ENCODE measurements around the gene CHD9NB. TPM values are rescaled to one million over a fixed set of nuclear protein-coding genes. Genes with fewer than 3 reads are reported as not detected.

The CHD9NB gene
- total and polyA plus RNA-seq, 9 of the 15 experiments (the other 6 are each of a cell fraction or from before 2014, with no cell fraction given): 0.06 to 0.10 (median 0.07) TPM; not detected in 6

DNA sequence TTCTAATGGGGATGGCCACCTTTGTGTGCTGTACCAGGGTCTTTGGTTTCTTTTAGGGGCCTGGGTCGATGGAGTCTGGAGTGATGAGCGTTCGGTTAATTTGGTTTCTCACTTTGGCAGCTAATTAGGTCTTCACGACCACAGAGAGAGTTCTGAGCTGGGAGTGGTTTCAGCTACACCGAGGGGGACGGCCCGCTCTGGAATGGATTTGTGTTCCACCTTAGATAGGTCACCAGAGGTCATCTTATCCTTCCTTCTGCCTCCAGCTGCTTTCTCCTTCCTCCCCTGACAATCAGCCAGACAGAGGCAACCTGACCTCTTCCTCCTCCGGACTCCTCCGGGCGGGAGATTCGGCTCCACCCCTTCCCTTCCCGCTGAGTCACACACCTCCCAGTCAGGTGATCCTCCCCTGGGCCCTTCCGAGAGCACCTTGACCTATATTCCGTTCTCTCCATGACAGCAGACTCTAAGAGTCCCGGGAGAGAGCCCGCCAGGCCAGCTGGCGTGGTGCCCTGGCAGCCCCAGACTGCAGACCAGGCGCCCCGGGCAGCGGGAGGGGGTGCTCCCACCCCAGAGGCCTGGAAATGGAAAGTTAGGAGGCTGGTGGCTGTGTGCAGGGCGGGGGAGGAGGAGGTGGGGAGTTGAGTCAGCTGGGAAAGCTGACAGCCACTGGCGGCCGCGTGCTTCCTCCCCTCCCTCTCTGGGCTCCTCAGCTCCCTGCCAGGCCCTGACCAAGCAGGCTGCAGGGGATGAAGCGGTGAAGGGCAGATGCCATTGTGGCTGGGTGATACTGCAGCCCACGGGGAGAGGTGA is 46.8 kb upstream of the CHD9NB start (continued):
- TF ChIP-seq, protein P1, sequence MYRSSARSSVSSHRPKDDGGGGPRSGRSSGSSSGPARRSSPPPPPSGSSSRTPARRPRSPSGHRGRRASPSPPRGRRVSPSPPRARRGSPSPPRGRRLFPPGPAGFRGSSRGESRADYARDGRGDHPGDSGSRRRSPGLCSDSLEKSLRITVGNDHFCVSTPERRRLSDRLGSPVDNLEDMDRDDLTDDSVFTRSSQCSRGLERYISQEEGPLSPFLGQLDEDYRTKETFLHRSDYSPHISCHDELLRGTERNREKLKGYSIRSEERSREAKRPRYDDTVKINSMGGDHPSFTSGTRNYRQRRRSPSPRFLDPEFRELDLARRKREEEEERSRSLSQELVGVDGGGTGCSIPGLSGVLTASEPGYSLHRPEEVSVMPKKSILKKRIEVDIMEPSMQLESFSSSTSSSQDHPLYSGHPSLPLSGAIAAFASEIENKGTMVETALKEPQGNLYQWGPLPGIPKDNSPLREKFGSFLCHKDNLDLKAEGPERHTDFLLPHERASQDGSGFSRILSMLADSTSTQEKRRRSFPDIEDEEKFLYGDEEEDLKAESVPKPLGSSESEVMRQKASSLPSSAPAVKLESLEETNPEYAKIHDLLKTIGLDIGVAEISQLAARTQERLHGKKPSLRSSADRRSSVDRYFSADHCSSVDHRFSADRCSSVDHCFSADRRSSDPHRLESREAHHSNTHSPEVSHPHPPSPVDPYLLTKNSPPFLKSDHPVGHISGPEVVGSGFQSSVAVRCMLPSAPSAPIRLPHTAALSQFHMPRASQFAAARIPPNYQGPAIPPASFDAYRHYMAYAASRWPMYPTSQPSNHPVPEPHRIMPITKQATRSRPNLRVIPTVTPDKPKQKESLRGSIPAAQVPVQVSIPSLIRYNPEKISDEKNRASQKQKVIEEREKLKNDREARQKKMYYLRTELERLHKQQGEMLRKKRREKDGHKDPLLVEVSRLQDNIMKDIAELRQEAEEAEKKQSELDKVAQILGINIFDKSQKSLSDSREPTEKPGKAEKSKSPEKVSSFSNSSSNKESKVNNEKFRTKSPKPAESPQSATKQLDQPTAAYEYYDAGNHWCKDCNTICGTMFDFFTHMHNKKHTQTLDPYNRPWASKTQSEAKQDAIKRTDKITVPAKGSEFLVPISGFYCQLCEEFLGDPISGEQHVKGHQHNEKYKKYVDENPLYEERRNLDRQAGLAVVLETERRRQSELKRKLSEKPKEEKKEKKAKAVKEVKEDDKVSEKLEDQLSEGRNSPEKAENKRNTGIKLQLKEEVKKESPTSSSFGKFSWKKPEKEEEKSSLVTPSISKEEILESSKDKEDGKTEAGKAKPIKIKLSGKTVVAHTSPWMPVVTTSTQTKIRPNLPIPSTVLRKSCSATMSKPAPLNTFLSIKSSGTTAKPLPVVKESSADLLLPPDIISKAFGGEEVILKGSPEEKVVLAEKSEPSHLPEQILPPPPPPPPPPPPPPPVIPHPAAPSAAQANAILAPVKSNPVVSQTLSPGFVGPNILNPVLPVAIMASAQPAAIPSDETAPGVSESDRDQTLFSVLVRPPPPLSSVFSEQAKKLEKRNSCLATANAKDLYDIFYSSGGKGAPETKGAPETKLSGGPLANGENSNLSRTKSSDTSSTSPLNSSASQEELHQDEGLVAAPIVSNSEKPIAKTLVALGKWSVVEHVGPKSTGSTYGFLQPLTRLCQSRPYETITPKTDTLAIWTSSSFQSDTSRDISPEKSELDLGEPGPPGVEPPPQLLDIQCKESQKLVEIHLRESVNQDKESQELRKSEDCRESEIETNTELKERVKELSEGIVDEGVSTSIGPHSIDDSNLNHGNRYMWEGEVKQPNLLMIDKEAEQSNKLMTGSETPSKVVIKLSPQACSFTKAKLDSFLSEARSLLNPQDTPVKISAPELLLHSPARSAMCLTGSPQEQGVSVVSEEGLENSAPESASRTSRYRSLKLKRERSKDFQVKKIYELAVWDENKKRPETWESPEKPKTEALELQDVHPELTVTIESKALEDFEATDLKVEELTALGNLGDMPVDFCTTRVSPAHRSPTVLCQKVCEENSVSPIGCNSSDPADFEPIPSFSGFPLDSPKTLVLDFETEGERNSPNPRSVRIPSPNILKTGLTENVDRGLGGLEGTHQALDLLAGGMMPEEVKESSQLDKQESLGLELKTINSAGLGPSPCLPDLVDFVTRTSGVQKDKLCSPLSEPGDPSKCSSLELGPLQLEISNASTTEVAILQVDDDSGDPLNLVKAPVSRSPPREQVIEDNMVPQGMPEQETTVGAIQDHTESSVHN (IDR thresholded peaks at IDR 0.05; ENCODE audit: borderline replicate concordance in 1 of 2, low read depth in 1 of 2): peak in 1 of 2 experiments; percentile 94; a peak in 2 of 4 replicates
- TF ChIP-seq PML (IDR thresholded peaks at IDR 0.05; ENCODE audit: low read length) (no peak; the same call in 1 of the 2 replicates), ZC3H4 (CRISPR knock-in tag; IDR thresholded peaks at IDR 0.05; ENCODE audit: borderline replicate concordance) (no peak), E2F3 (CRISPR knock-in tag; IDR thresholded peaks at IDR 0.05) (peak; percentile 53; the same call in 1 of the 2 replicates), ZNF197 (CRISPR knock-in tag; IDR thresholded peaks at IDR 0.05; ENCODE audit: low read depth) (no peak), TARDBP (IDR thresholded peaks at IDR 0.05) (no peak), NFE2 (IDR thresholded peaks at IDR 0.05; ENCODE audit: low read depth) (peak; percentile 93), OTX1 (CRISPR knock-in tag; IDR thresholded peaks at IDR 0.05) (no peak), SAFB (IDR thresholded peaks at IDR 0.05; ENCODE audit: borderline replicate concordance, low read depth, low read length) (no peak), ZNF551 (CRISPR knock-in tag; IDR thresholded peaks at IDR 0.05) (no peak), DPF2 (IDR thresholded peaks at IDR 0.05) (peak; percentile 74; the same call in 1 of the 2 replicates), ARID2 (IDR thresholded peaks at IDR 0.05) (no peak), HOXB6 (CRISPR knock-in tag; IDR thresholded peaks at IDR 0.05; ENCODE audit: borderline replicate concordance) (no peak), LARP7 (IDR thresholded peaks at IDR 0.05) (no peak), FIP1L1 (IDR thresholded peaks at IDR 0.05; ENCODE audit: low read depth, low read length, poor library complexity, severe bottlenecking) (no peak), KAT8 (IDR thresholded peaks at IDR 0.05; ENCODE audit: low read depth) (no peak), RFX5 (IDR thresholded peaks at IDR 0.05; ENCODE audit: low read depth, low read length) (no peak), SIN3B (IDR thresholded peaks at IDR 0.05; ENCODE audit: low read depth) (peak; percentile 61; the same call in 1 of the 2 replicates), ARHGAP35 (IDR thresholded peaks at IDR 0.05; ENCODE audit: partially characterized antibody) (no peak), ZBTB17 (CRISPR knock-in tag; IDR thresholded peaks at IDR 0.05) (no peak), PRPF4 (IDR thresholded peaks at IDR 0.05; ENCODE audit: insufficient read depth, low read depth, low read length, poor library complexity, severe bottlenecking) (no peak)
- TF ChIP-seq, protein P2, sequence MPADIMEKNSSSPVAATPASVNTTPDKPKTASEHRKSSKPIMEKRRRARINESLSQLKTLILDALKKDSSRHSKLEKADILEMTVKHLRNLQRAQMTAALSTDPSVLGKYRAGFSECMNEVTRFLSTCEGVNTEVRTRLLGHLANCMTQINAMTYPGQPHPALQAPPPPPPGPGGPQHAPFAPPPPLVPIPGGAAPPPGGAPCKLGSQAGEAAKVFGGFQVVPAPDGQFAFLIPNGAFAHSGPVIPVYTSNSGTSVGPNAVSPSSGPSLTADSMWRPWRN (IDR thresholded peaks at IDR 0.05; ENCODE audit: low read depth): no peak

All from K562 (cell line).